Mucosa of gallbladder (tissue), 1 donor: Measurements from ENCODE around the gene GGCX. TPM values are rescaled to one million over a fixed set of nuclear protein-coding genes. Genes with fewer than 3 reads are reported as not detected.
"Not testable (repeated sequence)": the region's sequence is repeated elsewhere in the genome, so short reads cannot be mapped to it uniquely, and the experiment has no call there.

ENCODE experiments used
- DNase-seq: peaks from one replicate; pipeline ENCODE4 v3.0.0-alpha.2; 2020; ENCODE audit warnings: low spot score
- total RNA-seq: library from RNA; stranded (reverse); gene quantifications from one replicate; pipeline ENCODE4 v1.2.1, GENCODE V29; 2021
- donor health status: DM: no; HTN: no; CAD: no.

Gene GGCX
- total RNA-seq, 1 donor from 2014 or later: 77.4 TPM

GRCh38 chr2:85575739-85576138 lies 14.4 kb upstream of the GGCX start:
- no peak for DNase-seq

GRCh38 chr2:85566265-85566664 lies 5.0 kb upstream of the GGCX start:
- DNase-seq: no peak

GRCh38 chr2:85564144-85564563 lies 2.9 kb upstream of the GGCX start:
- DNase-seq: no peak

- no peak for DNase-seq
These were observed 447 bp downstream of the GGCX start for GRCh38 chr2:85560812-85561279.

GRCh38 chr2:85560403-85560726 lies 928 bp downstream of the GGCX start:
- DNase-seq: not testable (repeated sequence)

- no peak for DNase-seq
These were observed 3.1 kb downstream of the GGCX start for GRCh38 chr2:85558160-85558559.

GRCh38 chr2:85557130-85557529 lies 4.2 kb downstream of the GGCX start:
- no peak for DNase-seq

GRCh38 chr2:85554980-85555612 lies 6.2 kb downstream of the GGCX start:
- no peak for DNase-seq

- no peak for DNase-seq
These were observed 8.1 kb downstream of the GGCX start for GRCh38 chr2:85553184-85553583.

GRCh38 chr2:85551698-85552678 lies 9.3 kb downstream of the GGCX start:
- DNase-seq: peak; percentile 89

- DNase-seq: no peak
These were observed 10.8 kb downstream of the GGCX start for GRCh38 chr2:85550486-85550885.

GRCh38 chr2:85549826-85550225 lies 11.5 kb downstream of the GGCX start:
- DNase-seq: no peak

GRCh38 chr2:85549095-85549494 lies 12.2 kb downstream of the GGCX start:
- DNase-seq: no peak

- no peak for DNase-seq
These were observed 12.7 kb downstream of the GGCX start for GRCh38 chr2:85548608-85548900.

GRCh38 chr2:85547859-85548607 lies 13.3 kb downstream of the GGCX start:
- no peak for DNase-seq

GRCh38 chr2:85547089-85547858 lies 14.0 kb downstream of the GGCX start:
- DNase-seq: no peak

- DNase-seq: no peak
These were observed 15.5 kb downstream of the GGCX start for GRCh38 chr2:85545780-85546240.

GRCh38 chr2:85544915-85545779 lies 16.1 kb downstream of the GGCX start:
- not testable (repeated sequence) for DNase-seq

- DNase-seq: not testable (repeated sequence)
These were observed 17.0 kb downstream of the GGCX start for GRCh38 chr2:85544254-85544691.

- DNase-seq: no peak
These were observed 18.5 kb downstream of the GGCX start for GRCh38 chr2:85542777-85543176.
